ENCODE data around the gene PSMD8.

DNA sequence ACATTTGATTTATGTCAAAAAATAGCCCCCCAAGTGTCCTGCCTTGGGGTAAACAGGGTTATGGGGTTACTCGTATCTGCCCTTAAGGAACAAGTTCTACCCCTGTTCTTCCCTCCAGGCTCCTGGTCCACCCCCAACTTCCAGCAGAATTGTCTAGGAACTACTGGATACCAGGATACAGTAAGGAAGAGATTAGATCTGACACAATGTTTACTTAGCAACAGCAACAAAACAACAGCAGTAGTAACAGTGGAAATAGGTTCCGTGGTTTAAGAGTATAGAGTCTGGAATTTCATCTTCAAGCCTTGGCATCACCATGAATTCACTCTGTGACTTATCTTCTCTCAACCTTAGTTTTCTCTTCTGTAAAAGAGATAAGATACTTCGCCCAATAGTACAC lies 26.8 kb downstream of the PSMD8 start:
- TF ChIP-seq, protein P1, sequence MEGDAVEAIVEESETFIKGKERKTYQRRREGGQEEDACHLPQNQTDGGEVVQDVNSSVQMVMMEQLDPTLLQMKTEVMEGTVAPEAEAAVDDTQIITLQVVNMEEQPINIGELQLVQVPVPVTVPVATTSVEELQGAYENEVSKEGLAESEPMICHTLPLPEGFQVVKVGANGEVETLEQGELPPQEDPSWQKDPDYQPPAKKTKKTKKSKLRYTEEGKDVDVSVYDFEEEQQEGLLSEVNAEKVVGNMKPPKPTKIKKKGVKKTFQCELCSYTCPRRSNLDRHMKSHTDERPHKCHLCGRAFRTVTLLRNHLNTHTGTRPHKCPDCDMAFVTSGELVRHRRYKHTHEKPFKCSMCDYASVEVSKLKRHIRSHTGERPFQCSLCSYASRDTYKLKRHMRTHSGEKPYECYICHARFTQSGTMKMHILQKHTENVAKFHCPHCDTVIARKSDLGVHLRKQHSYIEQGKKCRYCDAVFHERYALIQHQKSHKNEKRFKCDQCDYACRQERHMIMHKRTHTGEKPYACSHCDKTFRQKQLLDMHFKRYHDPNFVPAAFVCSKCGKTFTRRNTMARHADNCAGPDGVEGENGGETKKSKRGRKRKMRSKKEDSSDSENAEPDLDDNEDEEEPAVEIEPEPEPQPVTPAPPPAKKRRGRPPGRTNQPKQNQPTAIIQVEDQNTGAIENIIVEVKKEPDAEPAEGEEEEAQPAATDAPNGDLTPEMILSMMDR (IDR thresholded peaks at IDR 0.05; ENCODE audit: insufficient read depth, low read length, poor library complexity, severe bottlenecking) = no peak
- TF ChIP-seq EZH2phosphoT487 (conservative IDR thresholded peaks at IDR 0.05; ENCODE audit: low read length) = no peak

All from SU-DHL-6 (cell line).